ENCODE measurements around the gene WDR86.

Gene WDR86

DNA sequence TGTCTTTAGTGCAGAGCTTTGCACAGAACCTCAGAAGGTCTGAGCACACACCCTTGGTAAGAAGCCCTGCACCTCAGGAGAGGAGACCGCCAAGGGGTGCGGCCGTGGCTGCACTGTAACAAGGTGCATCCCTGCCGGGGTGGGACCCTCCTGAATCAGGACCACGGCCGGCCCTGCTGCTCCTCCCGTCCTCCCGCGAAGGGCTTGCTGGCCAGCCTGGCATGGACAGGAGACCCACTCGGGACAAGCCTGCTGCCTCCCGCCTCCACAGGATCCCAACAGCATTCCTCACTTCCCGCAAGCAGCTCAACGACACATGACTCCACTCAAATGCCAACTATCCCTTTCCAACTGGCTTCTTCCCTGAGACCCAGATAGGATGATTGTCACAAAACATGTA is 12.8 kb downstream of the WDR86 start:
- no peak overlapping the region for H2AK5ac ChIP-seq (ENCODE audit: low read length, severe bottlenecking)

DNA sequence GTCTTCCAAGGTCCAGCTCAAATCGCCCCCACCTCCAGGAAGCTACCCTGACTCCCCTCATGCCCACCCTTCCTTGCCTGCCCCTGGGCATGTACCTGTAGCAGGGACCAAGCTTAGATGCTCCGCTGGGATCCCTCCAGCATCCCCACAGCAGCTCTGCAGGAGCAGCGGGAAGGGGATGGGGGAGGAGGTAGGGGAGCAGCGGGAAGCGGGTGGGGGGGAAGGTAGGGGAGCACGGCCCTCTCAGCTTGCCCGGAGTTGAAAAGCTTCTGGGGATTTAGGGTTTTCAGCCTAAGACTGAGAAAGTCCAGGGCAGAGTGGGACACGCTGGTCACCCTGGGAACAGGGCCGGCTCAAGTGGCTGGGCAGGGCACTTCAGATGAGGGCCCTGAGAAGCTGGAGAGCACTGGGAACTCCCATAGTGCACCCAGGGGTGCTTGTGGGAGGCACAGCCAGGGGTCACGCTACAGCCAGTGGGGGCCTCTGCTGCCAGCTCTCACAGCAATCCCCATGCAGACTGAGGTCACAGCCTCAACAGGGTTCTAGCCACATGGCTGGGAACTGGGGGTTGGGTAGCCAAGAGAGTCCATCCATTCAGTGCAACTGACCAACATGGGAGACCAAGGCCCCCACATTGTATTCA is 13.4 kb downstream of the WDR86 start:
- Histone ChIP-seq H3K18ac (ENCODE audit: low read depth in 1 of 2, low read length in 2 of 2) (no peak overlapping the region), H3K4me3 (ENCODE audit: insufficient read depth in 1 of 2, low read depth in 1 of 2, low read length in 2 of 2) (no peak overlapping the region), H2BK120ac (ENCODE audit: low read depth, low read length) (no peak overlapping the region), H2AK5ac (ENCODE audit: low read length, severe bottlenecking) (no peak overlapping the region), H2BK12ac (ENCODE audit: low read length in 2 of 2) (no peak overlapping the region), H3K14ac (ENCODE audit: low read length in 2 of 2) (no peak overlapping the region), H3K4me1 (ENCODE audit: control insufficient read depth, insufficient read depth, low read depth, low read length) (peaks cover 3% of the 10 kb centered on the region), H3K79me1 (replicated peaks; ENCODE audit: low read length, poor library complexity, severe bottlenecking) (no peaks in the 10 kb centered on the region), H3K4ac (ENCODE audit: low read depth in 1 of 2, low read length in 2 of 2) (no peak overlapping the region), H3K23ac (ENCODE audit: low read length in 2 of 2) (no peak overlapping the region), H3K9ac (ENCODE audit: low read length) (no peak overlapping the region), H4K91ac (ENCODE audit: low read length) (no peak overlapping the region), H2AFZ (ENCODE audit: low read depth, low read length) (no peak overlapping the region), H2BK15ac (ENCODE audit: low read depth, poor library complexity, severe bottlenecking) (no peak overlapping the region), H3K27me3 (ENCODE audit: control insufficient read depth in 1 of 2, insufficient read depth in 1 of 2, low read length in 2 of 2) (peaks cover 17 to 69% of the 10 kb centered on the region in 2 experiments), H3K9me3 (ENCODE audit: control insufficient read depth, low read length) (no peaks in the 10 kb centered on the region), H3K27ac (ENCODE audit: low read length, poor library complexity, severe bottlenecking) (no peak overlapping the region), H4K8ac (ENCODE audit: low read length) (no peak overlapping the region), H3K4me2 (ENCODE audit: low read length, poor library complexity, severe bottlenecking) (no peak overlapping the region), H2BK5ac (ENCODE audit: low read depth, low read length, poor library complexity, severe bottlenecking) (no peak overlapping the region), H3K36me3 (ENCODE audit: control insufficient read depth in 1 of 2, insufficient read depth in 2 of 2, low read depth in 1 of 2, low read length in 2 of 2) (no peaks in the 10 kb centered on the region)
- no peak for DNase-seq
- WGBS, result 90% methylated on average over 10 of the region's 10 CpGs

More for the DNA sequence above, 12.8 kb downstream of the WDR86 start:
- H3K27me3 ChIP-seq (ENCODE audit: control insufficient read depth in 1 of 2, insufficient read depth in 1 of 2, low read length in 2 of 2), result peaks cover 16 to 66% of the 10 kb centered on the region in 2 experiments
- no peak overlapping the region for H4K91ac ChIP-seq (ENCODE audit: low read length)
- no peak overlapping the region for H3K4me3 ChIP-seq (ENCODE audit: insufficient read depth in 1 of 2, low read depth in 1 of 2, low read length in 2 of 2)
- peak overlapping the region in 1 of 2 experiments; percentile 31 for H3K14ac ChIP-seq (ENCODE audit: low read length in 2 of 2)
- no peak overlapping the region for H3K23ac ChIP-seq (ENCODE audit: low read length in 2 of 2)
- H3K18ac ChIP-seq (ENCODE audit: low read depth in 1 of 2, low read length in 2 of 2), result no peak overlapping the region
- H3K4ac ChIP-seq (ENCODE audit: low read depth in 1 of 2, low read length in 2 of 2), result no peak overlapping the region
- no peak overlapping the region for H2AFZ ChIP-seq (ENCODE audit: low read depth, low read length)
- H2BK5ac ChIP-seq (ENCODE audit: low read depth, low read length, poor library complexity, severe bottlenecking), result no peak overlapping the region
- H3K4me2 ChIP-seq (ENCODE audit: low read length, poor library complexity, severe bottlenecking), result no peak overlapping the region
- no peaks in the 10 kb centered on the region for H3K9me3 ChIP-seq (ENCODE audit: control insufficient read depth, low read length)
- no peak overlapping the region for H2BK12ac ChIP-seq (ENCODE audit: low read length in 2 of 2)
- no peaks in the 10 kb centered on the region for H3K36me3 ChIP-seq (ENCODE audit: control insufficient read depth in 1 of 2, insufficient read depth in 2 of 2, low read depth in 1 of 2, low read length in 2 of 2)
- no peak overlapping the region for H2BK15ac ChIP-seq (ENCODE audit: low read depth, poor library complexity, severe bottlenecking)
- WGBS, result 92% methylated on average over 13 of the region's 13 CpGs
- no peak overlapping the region for H4K8ac ChIP-seq (ENCODE audit: low read length)
- H3K4me1 ChIP-seq (ENCODE audit: control insufficient read depth, insufficient read depth, low read depth, low read length), result peaks cover 3% of the 10 kb centered on the region
- no peak overlapping the region for H3K27ac ChIP-seq (ENCODE audit: low read length, poor library complexity, severe bottlenecking)
- DNase-seq, result no peak
- H3K9ac ChIP-seq (ENCODE audit: low read length), result no peak overlapping the region
- no peaks in the 10 kb centered on the region for H3K79me1 ChIP-seq (replicated peaks; ENCODE audit: low read length, poor library complexity, severe bottlenecking)
- H2BK120ac ChIP-seq (ENCODE audit: low read depth, low read length), result no peak overlapping the region

DNA sequence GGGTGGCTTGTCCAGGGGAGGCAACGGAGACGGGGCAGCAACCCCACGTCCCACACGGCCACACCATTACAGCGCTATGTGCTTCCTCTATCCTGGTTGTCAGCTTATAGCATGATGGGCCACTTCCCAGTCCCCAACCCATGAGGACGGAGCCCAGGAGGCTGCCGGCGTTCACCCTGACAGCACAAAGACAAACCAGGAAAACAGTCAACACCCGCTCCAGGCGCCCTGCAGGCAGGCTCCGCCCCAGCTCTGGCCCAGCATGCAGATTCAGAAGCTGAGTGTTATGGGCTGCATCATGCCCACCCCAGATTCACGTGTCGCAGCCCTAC is 14.8 kb downstream of the WDR86 start:
- Histone ChIP-seq H4K91ac (ENCODE audit: low read length) (no peak overlapping the region), H3K27me3 (ENCODE audit: control insufficient read depth in 1 of 2, insufficient read depth in 1 of 2, low read length in 2 of 2) (peaks cover 31 to 69% of the 10 kb centered on the region in 2 experiments), H2BK5ac (ENCODE audit: low read depth, low read length, poor library complexity, severe bottlenecking) (no peak overlapping the region), H3K79me1 (replicated peaks; ENCODE audit: low read length, poor library complexity, severe bottlenecking) (no peaks in the 10 kb centered on the region), H2AK5ac (ENCODE audit: low read length, severe bottlenecking) (no peak overlapping the region), H2AFZ (ENCODE audit: low read depth, low read length) (no peak overlapping the region), H3K4ac (ENCODE audit: low read depth in 1 of 2, low read length in 2 of 2) (no peak overlapping the region), H3K9me3 (ENCODE audit: control insufficient read depth, low read length) (no peaks in the 10 kb centered on the region), H3K14ac (ENCODE audit: low read length in 2 of 2) (no peak overlapping the region), H3K18ac (ENCODE audit: low read depth in 1 of 2, low read length in 2 of 2) (no peak overlapping the region), H3K27ac (ENCODE audit: low read length, poor library complexity, severe bottlenecking) (no peak overlapping the region), H2BK120ac (ENCODE audit: low read depth, low read length) (no peak overlapping the region), H3K4me1 (ENCODE audit: control insufficient read depth, insufficient read depth, low read depth, low read length) (peaks cover 3% of the 10 kb centered on the region), H4K8ac (ENCODE audit: low read length) (no peak overlapping the region), H3K4me2 (ENCODE audit: low read length, poor library complexity, severe bottlenecking) (no peak overlapping the region), H3K9ac (ENCODE audit: low read length) (no peak overlapping the region), H3K4me3 (ENCODE audit: insufficient read depth in 1 of 2, low read depth in 1 of 2, low read length in 2 of 2) (no peak overlapping the region), H3K36me3 (ENCODE audit: control insufficient read depth in 1 of 2, insufficient read depth in 2 of 2, low read depth in 1 of 2, low read length in 2 of 2) (no peaks in the 10 kb centered on the region), H2BK12ac (ENCODE audit: low read length in 2 of 2) (no peak overlapping the region), H3K23ac (ENCODE audit: low read length in 2 of 2) (no peak overlapping the region), H2BK15ac (ENCODE audit: low read depth, poor library complexity, severe bottlenecking) (no peak overlapping the region)
- 76% methylated on average over 11 of the region's 13 CpGs for WGBS
- DNase-seq, result no peak

DNA sequence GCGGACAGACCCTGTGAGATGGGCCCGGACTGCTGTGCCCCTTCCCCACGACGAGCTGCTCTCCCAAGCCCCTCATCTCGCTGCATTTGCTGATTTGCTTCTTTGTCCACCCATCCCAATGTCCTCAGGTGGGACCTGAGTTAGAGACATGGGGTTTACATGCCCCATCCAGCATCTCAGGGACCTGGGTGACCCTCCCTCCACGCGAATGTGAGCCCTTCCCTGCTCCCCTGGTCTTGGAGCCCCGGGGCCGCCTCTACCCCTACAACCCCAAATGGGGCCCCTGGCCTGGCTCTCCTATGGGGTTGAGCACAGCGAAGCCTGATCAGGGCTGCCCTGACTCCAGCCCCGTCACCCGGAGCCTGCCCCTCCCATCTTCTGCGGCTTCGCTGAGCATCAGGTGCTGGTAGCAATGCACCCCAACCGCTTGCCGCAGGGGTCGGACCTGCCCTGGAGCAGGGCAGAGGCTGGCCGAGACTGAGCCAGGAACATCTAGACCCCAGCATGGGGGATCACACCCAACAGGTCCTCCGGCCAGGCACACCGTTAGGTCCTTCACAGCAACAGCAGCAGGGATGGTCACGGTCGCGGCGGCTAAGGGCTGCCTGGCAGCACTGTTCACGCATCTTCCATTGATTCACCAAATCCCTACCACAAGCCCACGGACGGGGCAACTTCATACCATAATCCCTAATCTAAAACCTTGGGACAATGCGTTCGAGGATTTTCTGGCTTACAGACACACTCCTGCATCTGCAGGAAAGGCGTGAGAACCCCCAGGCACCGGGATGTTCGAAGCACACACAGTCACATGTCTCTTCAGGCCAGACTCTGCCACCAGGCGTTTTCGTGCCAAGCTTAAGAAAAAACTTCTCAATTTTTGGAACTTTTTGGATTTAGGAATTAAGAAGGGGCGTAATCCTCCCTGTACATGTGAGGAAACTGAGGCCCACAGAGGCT is 15.5 kb downstream of the WDR86 start:
- no peak overlapping the region for H2BK5ac ChIP-seq (ENCODE audit: low read depth, low read length, poor library complexity, severe bottlenecking)
- H3K36me3 ChIP-seq (ENCODE audit: control insufficient read depth in 1 of 2, insufficient read depth in 2 of 2, low read depth in 1 of 2, low read length in 2 of 2), result no peaks in the 10 kb centered on the region
- no peak overlapping the region for H3K23ac ChIP-seq (ENCODE audit: low read length in 2 of 2)
- no peak overlapping the region for H3K27ac ChIP-seq (ENCODE audit: low read length, poor library complexity, severe bottlenecking)
- H3K4me3 ChIP-seq (ENCODE audit: insufficient read depth in 1 of 2, low read depth in 1 of 2, low read length in 2 of 2), result no peak overlapping the region
- no peak overlapping the region for H3K9ac ChIP-seq (ENCODE audit: low read length)
- 94% methylated on average over 35 of the region's 35 CpGs for WGBS
- no peak overlapping the region for H4K8ac ChIP-seq (ENCODE audit: low read length)
- H3K4me1 ChIP-seq (ENCODE audit: control insufficient read depth, insufficient read depth, low read depth, low read length), result peaks cover 2% of the 10 kb centered on the region
- H3K4me2 ChIP-seq (ENCODE audit: low read length, poor library complexity, severe bottlenecking), result no peak overlapping the region
- no peak overlapping the region for H2BK15ac ChIP-seq (ENCODE audit: low read depth, poor library complexity, severe bottlenecking)
- H3K18ac ChIP-seq (ENCODE audit: low read depth in 1 of 2, low read length in 2 of 2), result no peak overlapping the region
- no peaks in the 10 kb centered on the region for H3K79me1 ChIP-seq (replicated peaks; ENCODE audit: low read length, poor library complexity, severe bottlenecking)
- H3K27me3 ChIP-seq (ENCODE audit: control insufficient read depth in 1 of 2, insufficient read depth in 1 of 2, low read length in 2 of 2), result peaks cover 32 to 64% of the 10 kb centered on the region in 2 experiments
- no peak for DNase-seq
- no peak overlapping the region for H3K4ac ChIP-seq (ENCODE audit: low read depth in 1 of 2, low read length in 2 of 2)
- H2BK12ac ChIP-seq (ENCODE audit: low read length in 2 of 2), result no peak overlapping the region
- H4K91ac ChIP-seq (ENCODE audit: low read length), result no peak overlapping the region
- H3K14ac ChIP-seq (ENCODE audit: low read length in 2 of 2), result no peak overlapping the region
- H3K9me3 ChIP-seq (ENCODE audit: control insufficient read depth, low read length), result no peaks in the 10 kb centered on the region
- H2AK5ac ChIP-seq (ENCODE audit: low read length, severe bottlenecking), result no peak overlapping the region
- H2BK120ac ChIP-seq (ENCODE audit: low read depth, low read length), result no peak overlapping the region
- no peak overlapping the region for H2AFZ ChIP-seq (ENCODE audit: low read depth, low read length)

All from mesenchymal stem cell (in vitro differentiated cells and primary cell).